ENCODE results near the gene DYNLT2. TPM values are rescaled to one million over a fixed set of nuclear protein-coding genes. Genes with fewer than 3 reads are reported as not detected.

The DYNLT2 gene
- total and polyA plus RNA-seq, 2 of the 13 experiments (the other 11 are each of a cell fraction or from before 2014, with no cell fraction given), result 2.1 to 4.3 TPM

DNA sequence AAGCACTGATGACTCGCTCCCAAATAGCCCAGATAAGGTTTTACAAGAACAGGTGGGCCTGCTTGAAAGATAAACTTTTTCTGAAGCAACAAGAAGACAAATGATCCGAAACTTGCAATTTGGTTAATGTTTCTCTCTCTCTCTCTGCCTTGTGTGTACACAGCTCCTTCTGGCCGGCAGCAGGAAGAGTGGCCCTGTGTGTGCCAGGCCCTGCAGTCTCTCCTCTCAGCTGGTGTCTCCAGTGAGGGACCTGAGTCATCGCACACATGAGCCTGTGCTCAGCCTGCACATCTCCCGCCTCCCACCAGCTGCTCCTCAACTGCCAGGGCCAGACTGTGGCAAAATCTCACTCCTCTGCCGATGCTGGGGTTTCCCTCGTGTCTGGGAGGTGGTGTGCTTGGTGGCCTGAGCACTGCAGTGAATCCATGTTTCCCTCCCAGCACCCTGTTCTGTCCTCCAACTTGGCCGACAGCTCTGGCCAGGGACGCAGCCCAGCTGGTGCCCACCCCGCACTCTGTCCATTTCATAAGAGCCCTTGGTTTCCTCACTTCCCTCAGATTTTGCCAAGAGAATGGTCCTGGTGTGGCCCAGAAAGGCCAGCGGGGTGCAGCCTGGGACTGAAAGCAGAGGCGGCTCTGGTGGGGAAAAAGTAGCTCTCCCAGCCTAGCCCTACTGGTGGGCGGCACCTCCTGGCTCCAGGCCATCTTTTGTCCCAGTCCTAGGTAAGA lies 49.5 kb upstream of the DYNLT2 start (continued):
- TF ChIP-seq PAX8 (CRISPR knock-in tag; IDR thresholded peaks at IDR 0.05; ENCODE audit: borderline replicate concordance), result 0 out of 2 replicates have a peak, but pooled peaks have one; percentile 68
- TF ChIP-seq ZNF441 (CRISPR knock-in tag; IDR thresholded peaks at IDR 0.05; ENCODE audit: borderline replicate concordance), result 0 out of 2 replicates have a peak, but pooled peaks have one; percentile 56
- TF ChIP-seq, protein P1, sequence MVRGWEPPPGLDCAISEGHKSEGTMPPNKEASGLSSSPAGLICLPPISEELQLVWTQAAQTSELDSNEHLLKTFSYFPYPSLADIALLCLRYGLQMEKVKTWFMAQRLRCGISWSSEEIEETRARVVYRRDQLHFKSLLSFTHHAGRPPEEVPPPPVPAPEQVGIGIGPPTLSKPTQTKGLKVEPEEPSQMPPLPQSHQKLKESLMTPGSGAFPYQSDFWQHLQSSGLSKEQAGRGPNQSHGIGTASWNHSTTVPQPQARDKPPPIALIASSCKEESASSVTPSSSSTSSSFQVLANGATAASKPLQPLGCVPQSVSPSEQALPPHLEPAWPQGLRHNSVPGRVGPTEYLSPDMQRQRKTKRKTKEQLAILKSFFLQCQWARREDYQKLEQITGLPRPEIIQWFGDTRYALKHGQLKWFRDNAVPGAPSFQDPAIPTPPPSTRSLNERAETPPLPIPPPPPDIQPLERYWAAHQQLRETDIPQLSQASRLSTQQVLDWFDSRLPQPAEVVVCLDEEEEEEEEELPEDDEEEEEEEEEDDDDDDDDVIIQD (CRISPR knock-in tag; IDR thresholded peaks at IDR 0.05; ENCODE audit: low read depth), result no peak
- TF ChIP-seq ZNF207 (IDR thresholded peaks at IDR 0.05; ENCODE audit: borderline replicate concordance), result no peak
- TF ChIP-seq ZNF788 (CRISPR knock-in tag; IDR thresholded peaks at IDR 0.05; ENCODE audit: borderline replicate concordance), result peak; percentile 85
- no peak for TF ChIP-seq ZFYVE20 (CRISPR knock-in tag; IDR thresholded peaks at IDR 0.05; ENCODE audit: borderline replicate concordance, low read depth)
- TF ChIP-seq MBD4 (IDR thresholded peaks at IDR 0.05; ENCODE audit: borderline replicate concordance, low read length), result no peak
- no peak for TF ChIP-seq CREB1 (IDR thresholded peaks at IDR 0.05)
- no peak for TF ChIP-seq CREB1 (CRISPR knock-in tag; IDR thresholded peaks at IDR 0.05)
- TF ChIP-seq, protein P2, sequence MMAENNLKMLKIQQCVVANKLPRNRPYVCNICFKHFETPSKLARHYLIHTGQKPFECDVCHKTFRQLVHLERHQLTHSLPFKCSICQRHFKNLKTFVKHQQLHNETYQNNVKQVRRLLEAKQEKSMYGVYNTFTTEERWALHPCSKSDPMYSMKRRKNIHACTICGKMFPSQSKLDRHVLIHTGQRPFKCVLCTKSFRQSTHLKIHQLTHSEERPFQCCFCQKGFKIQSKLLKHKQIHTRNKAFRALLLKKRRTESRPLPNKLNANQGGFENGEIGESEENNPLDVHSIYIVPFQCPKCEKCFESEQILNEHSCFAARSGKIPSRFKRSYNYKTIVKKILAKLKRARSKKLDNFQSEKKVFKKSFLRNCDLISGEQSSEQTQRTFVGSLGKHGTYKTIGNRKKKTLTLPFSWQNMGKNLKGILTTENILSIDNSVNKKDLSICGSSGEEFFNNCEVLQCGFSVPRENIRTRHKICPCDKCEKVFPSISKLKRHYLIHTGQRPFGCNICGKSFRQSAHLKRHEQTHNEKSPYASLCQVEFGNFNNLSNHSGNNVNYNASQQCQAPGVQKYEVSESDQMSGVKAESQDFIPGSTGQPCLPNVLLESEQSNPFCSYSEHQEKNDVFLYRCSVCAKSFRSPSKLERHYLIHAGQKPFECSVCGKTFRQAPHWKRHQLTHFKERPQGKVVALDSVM (CRISPR knock-in tag; IDR thresholded peaks at IDR 0.05), result no peak
- TF ChIP-seq SRY (CRISPR knock-in tag; IDR thresholded peaks at IDR 0.05), result peak; percentile 91; the same call in 1 of the 2 replicates
- no peak for TF ChIP-seq ZNF354B (CRISPR knock-in tag; IDR thresholded peaks at IDR 0.05)
- no peak for TF ChIP-seq NFYB (CRISPR knock-in tag; IDR thresholded peaks at IDR 0.05)
- TF ChIP-seq SALL2 (CRISPR knock-in tag; IDR thresholded peaks at IDR 0.05), result peak; percentile 76
- TF ChIP-seq ZNF614 (CRISPR knock-in tag; IDR thresholded peaks at IDR 0.05; ENCODE audit: borderline replicate concordance), result no peak
- TF ChIP-seq HNRNPL (IDR thresholded peaks at IDR 0.05; ENCODE audit: low read depth, low read length), result peak; percentile 84
- TF ChIP-seq HOXD1 (CRISPR knock-in tag; IDR thresholded peaks at IDR 0.05), result 0 out of 2 replicates have a peak, but pooled peaks have one; percentile 20
- no peak for TF ChIP-seq ZNF101 (CRISPR knock-in tag; IDR thresholded peaks at IDR 0.05; ENCODE audit: borderline replicate concordance, low read depth)
- TF ChIP-seq ZNF839 (CRISPR knock-in tag; IDR thresholded peaks at IDR 0.05; ENCODE audit: borderline replicate concordance), result peak; percentile 72; the same call in 1 of the 2 replicates
- peak; percentile 63; the same call in 1 of the 2 replicates for TF ChIP-seq ZNF570 (CRISPR knock-in tag; IDR thresholded peaks at IDR 0.05; ENCODE audit: borderline replicate concordance)
- TF ChIP-seq, protein P3, sequence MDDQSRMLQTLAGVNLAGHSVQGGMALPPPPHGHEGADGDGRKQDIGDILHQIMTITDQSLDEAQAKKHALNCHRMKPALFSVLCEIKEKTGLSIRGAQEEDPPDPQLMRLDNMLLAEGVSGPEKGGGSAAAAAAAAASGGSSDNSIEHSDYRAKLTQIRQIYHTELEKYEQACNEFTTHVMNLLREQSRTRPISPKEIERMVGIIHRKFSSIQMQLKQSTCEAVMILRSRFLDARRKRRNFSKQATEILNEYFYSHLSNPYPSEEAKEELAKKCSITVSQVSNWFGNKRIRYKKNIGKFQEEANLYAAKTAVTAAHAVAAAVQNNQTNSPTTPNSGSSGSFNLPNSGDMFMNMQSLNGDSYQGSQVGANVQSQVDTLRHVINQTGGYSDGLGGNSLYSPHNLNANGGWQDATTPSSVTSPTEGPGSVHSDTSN (CRISPR knock-in tag; IDR thresholded peaks at IDR 0.05; ENCODE audit: borderline replicate concordance), result no peak
- TF ChIP-seq MTA1 (CRISPR knock-in tag; IDR thresholded peaks at IDR 0.05; ENCODE audit: borderline replicate concordance), result peak; percentile 91; the same call in 1 of the 2 replicates
- TF ChIP-seq, protein P4, sequence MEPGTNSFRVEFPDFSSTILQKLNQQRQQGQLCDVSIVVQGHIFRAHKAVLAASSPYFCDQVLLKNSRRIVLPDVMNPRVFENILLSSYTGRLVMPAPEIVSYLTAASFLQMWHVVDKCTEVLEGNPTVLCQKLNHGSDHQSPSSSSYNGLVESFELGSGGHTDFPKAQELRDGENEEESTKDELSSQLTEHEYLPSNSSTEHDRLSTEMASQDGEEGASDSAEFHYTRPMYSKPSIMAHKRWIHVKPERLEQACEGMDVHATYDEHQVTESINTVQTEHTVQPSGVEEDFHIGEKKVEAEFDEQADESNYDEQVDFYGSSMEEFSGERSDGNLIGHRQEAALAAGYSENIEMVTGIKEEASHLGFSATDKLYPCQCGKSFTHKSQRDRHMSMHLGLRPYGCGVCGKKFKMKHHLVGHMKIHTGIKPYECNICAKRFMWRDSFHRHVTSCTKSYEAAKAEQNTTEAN (CRISPR knock-in tag; conservative IDR thresholded peaks at IDR 0.05), result no peak
- TF ChIP-seq REL (CRISPR knock-in tag; conservative IDR thresholded peaks at IDR 0.05), result no peak
- peak; percentile 6 for TF ChIP-seq TCF7 (IDR thresholded peaks at IDR 0.05; ENCODE audit: low read depth)

Data from HepG2 (cell line).